A549 (cell line): Measurements from ENCODE around the gene CHEK1. TPM values are rescaled to one million over a fixed set of nuclear protein-coding genes. Genes with fewer than 3 reads are reported as not detected.
"Not testable (repeated sequence)": the region's sequence is repeated elsewhere in the genome, so short reads cannot be mapped to it uniquely, and the experiment has no call there.

Source experiments
- ATAC-seq, 2 experiments: fragments of 200-7000 bp in 1 of 2; fragments of >200 bp in 1 of 2; cut with Nextera tagmentation in 1 of 2; cut with Tn5 transposase in 1 of 2; 3 replicates each; pipeline versions ENCODE4 v1.8.0 to v1.9.1; 2018 to 2020; ENCODE audit warnings: mild to moderate bottlenecking in 1 of 2, moderate library complexity in 1 of 2
- CTCF ChIA-PET: fragments of 300-600 bp; sonication (Branson Sonifier 250); formaldehyde crosslinking; extraction: SDS; loops from one replicate; lab custom pipeline; 2021; ENCODE audit warnings: antibody characterized with exemption, inconsistent platforms; lab: Yijun Ruan, JAX
- POLR2A ChIA-PET: fragments of 350-600 bp; formaldehyde crosslinking; extraction: SDS; loops from one replicate; lab custom pipeline; 2021; ENCODE audit warnings: antibody characterized with exemption, inconsistent platforms; lab: Yijun Ruan, JAX
- DNase-seq, 2 experiments: peaks; one replicate each; pipeline versions ENCODE4 v3.0.0 to v3.0.0-alpha.2; 2011 to 2016; ENCODE audit warnings: low read depth in 1 of 2, low spot score in 1 of 2
- FAIRE-seq: peaks from 2 replicates; lab custom pipeline; 2011; peaks lifted over from hg19 to GRCh38; lab: Jason Lieb, UNC
- H3K27ac ChIP-seq, 2 experiments: fragments of >200 bp; sonication (Bioruptor Twin); formaldehyde crosslinking; 3 replicates each; pipeline ENCODE4 v1.5.1; 2016 to 2017
- H3K4me1 ChIP-seq: fragments of >200 bp; sonication (Bioruptor Twin); formaldehyde crosslinking; 3 replicates; pipeline ENCODE4 v1.6.1; 2016
- H3K4me2 ChIP-seq: fragments of >200 bp; sonication (Bioruptor Twin); formaldehyde crosslinking; 3 replicates; pipeline ENCODE4 v1.6.1; 2016
- H3K4me3 ChIP-seq: fragments of >200 bp; sonication (Bioruptor Twin); formaldehyde crosslinking; 3 replicates; pipeline ENCODE4 v1.5.1; 2016
- H3K9me3 ChIP-seq: fragments of >200 bp; sonication (Bioruptor Twin); formaldehyde crosslinking; 3 replicates; pipeline ENCODE4 v1.6.1; 2016
- CBX2 ChIP-seq: fragments of 200-600 bp; sonication (generic); IDR thresholded peaks from 2 replicates; pipeline ENCODE4 v1.6.1; 2016; ENCODE audit warnings: low read depth, mild to moderate bottlenecking, borderline replicate concordance
- CBX8 ChIP-seq: fragments of 200-600 bp; sonication (generic); IDR thresholded peaks from 2 replicates; pipeline ENCODE4 v1.6.1; 2016
- CEBPB ChIP-seq, 2 experiments: fragments of >200 bp in 1 of 2; sonication (Bioruptor Twin) in 1 of 2; formaldehyde crosslinking in 1 of 2; IDR thresholded peaks; 2 replicates each; pipeline ENCODE4 v1.6.1; 2012 to 2016
- EHMT2 ChIP-seq: fragments of 200-600 bp; sonication (generic); IDR thresholded peaks from 2 replicates; pipeline ENCODE4 v1.6.1; 2016; ENCODE audit warnings: antibody characterized with exemption, low read depth, mild to moderate bottlenecking, moderate library complexity
- EP300 ChIP-seq, 2 experiments: fragments of >200 bp; sonication (Bioruptor Twin); formaldehyde crosslinking; IDR thresholded peaks; 2 replicates in 1 of 2; 3 replicates in 1 of 2; pipeline ENCODE4 v1.6.1; 2016 to 2017
- ESRRA ChIP-seq: fragments of 150-350 bp; IDR thresholded peaks from 2 replicates; pipeline ENCODE4 v1.6.1; 2014; ENCODE audit warnings: mild to moderate bottlenecking, low read length, borderline replicate concordance
- FOXS1 ChIP-seq: fragments of 250-450 bp; sonication (Bioruptor Pico); IDR thresholded peaks from 2 replicates; pipeline ENCODE4 v1.5.0; 2020; ENCODE audit warnings: mild to moderate bottlenecking, moderate library complexity
- GATA3 ChIP-seq: IDR thresholded peaks from 2 replicates; pipeline ENCODE4 v1.6.1; 2012; ENCODE audit warnings: borderline replicate concordance
- HDAC2 ChIP-seq: fragments of 200-600 bp; sonication (generic); IDR thresholded peaks from 2 replicates; pipeline ENCODE4 v1.6.1; 2016
- HOXA7 ChIP-seq: fragments of 250-450 bp; sonication (Bioruptor Pico); IDR thresholded peaks from 2 replicates; pipeline ENCODE4 v1.5.0; 2020; ENCODE audit warnings: mild to moderate bottlenecking, moderate library complexity
- HOXB13 ChIP-seq: fragments of 250-450 bp; sonication (Bioruptor Pico); IDR thresholded peaks from 2 replicates; pipeline ENCODE4 v1.5.0; 2020; ENCODE audit warnings: low read depth, mild to moderate bottlenecking, moderate library complexity
- HOXB5 ChIP-seq: fragments of 250-450 bp; sonication (Bioruptor Pico); IDR thresholded peaks from 2 replicates; pipeline ENCODE4 v1.5.0; 2020; ENCODE audit warnings: mild to moderate bottlenecking, moderate library complexity
- KDM1A ChIP-seq: fragments of 200-600 bp; sonication (generic); IDR thresholded peaks from 2 replicates; pipeline ENCODE4 v1.6.1; 2016; ENCODE audit warnings: low read depth, mild to moderate bottlenecking
- KDM5A ChIP-seq: fragments of 200-600 bp; sonication (generic); IDR thresholded peaks from 2 replicates; pipeline ENCODE4 v1.6.1; 2016; ENCODE audit warnings: antibody characterized with exemption, mild to moderate bottlenecking
- MAFK ChIP-seq: fragments of 450-650 bp; IDR thresholded peaks from 2 replicates; pipeline ENCODE4 v1.6.1; 2014; ENCODE audit not compliant: partially characterized antibody
- NFE2L2 ChIP-seq: fragments of 150-350 bp; conservative IDR thresholded peaks from 2 replicates; pipeline ENCODE4 v1.6.1; 2014; ENCODE audit warnings: low read length
- POLR2A ChIP-seq: IDR thresholded peaks from 2 replicates; pipeline ENCODE4 v1.6.1; 2012; ENCODE audit warnings: mild to moderate bottlenecking, low read length
- RNF2 ChIP-seq: fragments of 200-600 bp; sonication (generic); IDR thresholded peaks from 2 replicates; pipeline ENCODE4 v1.6.1; 2016; ENCODE audit warnings: low read depth, mild to moderate bottlenecking, antibody characterized with exemption, moderate library complexity, borderline replicate concordance
- TP53 ChIP-seq: fragments of 250-450 bp; sonication (Bioruptor Pico); IDR thresholded peaks from 2 replicates; pipeline ENCODE4 v1.5.0; 2021; ENCODE audit warnings: mild to moderate bottlenecking, moderate library complexity
- WGBS: methylation state at CpG from one replicate; pipeline ENCODE4 v1.1.6; 2017; ENCODE audit errors: missing lambda C conversion rate; 5-methylcytosine and 5-hydroxymethylcytosine counted together
- polyA plus RNA-seq, 4 experiments: library from polyadenylated mRNA; depleted of rRNA in 3 of 4; stranded (reverse); fragments of >200 nt; fragmentation: RNase III in 1 of 4; extraction: RNeasy Plus Mini Kit Qiagen cat#74134 plus additional on column Dnase treatment in 1 of 4; gene quantifications; 2 replicates in 3 of 4; 3 replicates in 1 of 4; pipeline ENCODE4 v1.2.3, GENCODE V29; 2011 to 2017
- TF ChIP-seq, protein P1 (sequence below): fragments of 250-450 bp; sonication (Bioruptor Pico); IDR thresholded peaks from 2 replicates; pipeline ENCODE4 v1.5.0; 2020; ENCODE audit warnings: low read depth, mild to moderate bottlenecking, moderate library complexity
- TF ChIP-seq, protein P2 (sequence below): fragments of 450-650 bp; IDR thresholded peaks from 2 replicates; pipeline ENCODE4 v1.6.1; 2014; ENCODE audit warnings: antibody characterized with exemption
- TF ChIP-seq, protein P3 (sequence below): IDR thresholded peaks from 2 replicates; pipeline ENCODE4 v1.6.1; 2012; ENCODE audit warnings: low read depth, borderline replicate concordance

The CHEK1 gene
- polyA plus RNA-seq, 2 of the 4 experiments (the other 2 are of a cell fraction): 35.2 to 64.5 TPM

GRCh38 chr11:125694951-125695350 lies 70.0 kb downstream of the CHEK1 start:
- Histone ChIP-seq H3K9me3 (no peaks in the 10 kb centered on the region), H3K4me3 (no peak overlapping the region), H3K27ac (no peak overlapping the region), H3K4me1 (no peaks in the 10 kb centered on the region), H3K4me2 (no peak overlapping the region)
- FAIRE-seq (no peak), DNase-seq (no peak), ATAC-seq (no peak)
- ChIA-PET CTCF (interaction anchor here (1.2 kb wide), 1 partner anchor 15 kb away, joined by 3 read pairs; no protein-coding TSS in a partner anchor), POLR2A (no interaction called here)
- WGBS: 28% methylated on average over 2 of the region's 2 CpGs
- TF ChIP-seq CEBPB (IDR thresholded peaks at IDR 0.05) (no peak), HOXB5 (no peak)
- TF ChIP-seq, protein P1, sequence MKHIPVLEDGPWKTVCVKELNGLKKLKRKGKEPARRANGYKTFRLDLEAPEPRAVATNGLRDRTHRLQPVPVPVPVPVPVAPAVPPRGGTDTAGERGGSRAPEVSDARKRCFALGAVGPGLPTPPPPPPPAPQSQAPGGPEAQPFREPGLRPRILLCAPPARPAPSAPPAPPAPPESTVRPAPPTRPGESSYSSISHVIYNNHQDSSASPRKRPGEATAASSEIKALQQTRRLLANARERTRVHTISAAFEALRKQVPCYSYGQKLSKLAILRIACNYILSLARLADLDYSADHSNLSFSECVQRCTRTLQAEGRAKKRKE: no peak

DNA sequence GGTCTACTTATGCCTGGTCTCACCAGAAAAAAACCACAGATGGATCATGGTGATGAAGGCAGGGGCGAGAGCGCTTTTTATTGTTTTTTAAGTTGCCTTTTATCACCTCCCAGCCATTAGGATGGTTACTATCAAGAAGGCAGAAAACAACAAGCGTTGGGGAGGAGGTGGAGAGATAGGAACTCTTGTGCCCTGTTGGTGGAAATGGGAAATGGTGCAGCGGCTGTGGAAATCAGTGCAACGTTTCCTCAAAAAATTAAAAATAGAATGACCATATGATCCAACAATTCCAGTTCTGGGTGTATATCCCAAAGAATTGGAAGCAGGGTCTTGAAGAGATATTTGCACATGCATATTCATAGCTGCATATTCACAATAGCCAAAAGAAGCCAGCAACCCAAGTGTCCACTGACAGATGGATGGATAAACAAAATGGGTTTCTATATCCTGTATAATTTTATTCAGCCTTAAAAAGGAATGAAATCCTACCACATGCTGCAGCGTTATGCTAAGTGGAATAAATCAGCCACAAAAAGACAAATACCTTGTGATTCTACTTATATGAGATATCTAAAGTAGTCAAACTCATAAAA lies 76.2 kb downstream of the CHEK1 start:
- Histone ChIP-seq H3K4me3 (no peak overlapping the region), H3K27ac (no peak overlapping the region), H3K4me2 (no peak overlapping the region), H3K4me1 (no peaks in the 10 kb centered on the region), H3K9me3 (no peaks in the 10 kb centered on the region)
- ATAC-seq (no peak), DNase-seq (no peak), FAIRE-seq (no peak)
- no peak for TF ChIP-seq HOXB13
- TF ChIP-seq, protein P2, sequence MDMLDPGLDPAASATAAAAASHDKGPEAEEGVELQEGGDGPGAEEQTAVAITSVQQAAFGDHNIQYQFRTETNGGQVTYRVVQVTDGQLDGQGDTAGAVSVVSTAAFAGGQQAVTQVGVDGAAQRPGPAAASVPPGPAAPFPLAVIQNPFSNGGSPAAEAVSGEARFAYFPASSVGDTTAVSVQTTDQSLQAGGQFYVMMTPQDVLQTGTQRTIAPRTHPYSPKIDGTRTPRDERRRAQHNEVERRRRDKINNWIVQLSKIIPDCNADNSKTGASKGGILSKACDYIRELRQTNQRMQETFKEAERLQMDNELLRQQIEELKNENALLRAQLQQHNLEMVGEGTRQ: no peak
- no peak for TF ChIP-seq EP300 (IDR thresholded peaks at IDR 0.05)
- no peak for TF ChIP-seq HDAC2
- ChIA-PET POLR2A (no interaction called here), CTCF (no interaction called here)
- 34% methylated on average over 6 of the region's 6 CpGs for WGBS

GRCh38 chr11:125701858-125702621 lies 77.1 kb downstream of the CHEK1 start:
- H3K4me3 ChIP-seq: no peak overlapping the region
- no peaks in the 10 kb centered on the region for H3K4me1 ChIP-seq
- FAIRE-seq: no peak
- ChIA-PET POLR2A (no interaction called here), CTCF (no interaction called here)
- ATAC-seq: no peak
- H3K9me3 ChIP-seq: no peaks in the 10 kb centered on the region
- no peak overlapping the region for H3K4me2 ChIP-seq
- DNase-seq: no peak
- no peak overlapping the region for H3K27ac ChIP-seq
- WGBS: 18% methylated on average over 4 of the region's 6 CpGs
- TF ChIP-seq CBX2 (no peak), GATA3 (no peak), KDM5A (no peak), CEBPB (IDR thresholded peaks at IDR 0.05) (no peak), TP53 (CRISPR knock-in tag) (no peak), FOXS1 (CRISPR knock-in tag) (no peak), KDM1A (no peak), ESRRA (no peak), RNF2 (no peak), NFE2L2 (no peak), EHMT2 (no peak), MAFK (no peak), CBX8 (no peak), HOXA7 (CRISPR knock-in tag) (no peak), POLR2A (no peak)
- TF ChIP-seq, protein P3, sequence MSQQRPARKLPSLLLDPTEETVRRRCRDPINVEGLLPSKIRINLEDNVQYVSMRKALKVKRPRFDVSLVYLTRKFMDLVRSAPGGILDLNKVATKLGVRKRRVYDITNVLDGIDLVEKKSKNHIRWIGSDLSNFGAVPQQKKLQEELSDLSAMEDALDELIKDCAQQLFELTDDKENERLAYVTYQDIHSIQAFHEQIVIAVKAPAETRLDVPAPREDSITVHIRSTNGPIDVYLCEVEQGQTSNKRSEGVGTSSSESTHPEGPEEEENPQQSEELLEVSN: no peak

DNA sequence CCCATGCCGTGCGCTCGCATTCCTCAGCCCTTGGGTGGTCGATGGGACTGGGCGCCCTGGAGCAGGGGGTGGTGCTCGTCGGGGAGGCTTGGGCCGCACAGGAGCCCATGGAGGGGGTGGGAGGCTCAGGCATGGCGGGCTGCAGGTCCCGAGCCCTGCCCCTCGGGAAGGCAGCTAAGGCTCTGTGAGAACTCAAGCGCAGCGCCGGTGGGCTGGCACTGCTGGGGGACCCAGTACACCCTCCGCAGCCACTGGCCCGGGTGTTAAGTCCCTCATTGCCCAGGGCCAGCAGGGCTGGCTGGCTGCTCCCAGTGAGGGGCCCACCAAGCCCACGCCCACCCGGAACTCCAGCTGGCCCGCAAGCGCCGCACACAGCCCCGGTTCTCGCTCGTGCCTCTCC lies 79.7 kb downstream of the CHEK1 start:
- H3K9me3 ChIP-seq, FAIRE-seq, CTCF ChIA-PET, H3K4me2 ChIP-seq, H3K27ac ChIP-seq, H3K4me1 ChIP-seq, POLR2A ChIA-PET, H3K4me3 ChIP-seq, ATAC-seq, DNase-seq: not testable (repeated sequence)
- WGBS: 53% methylated on average over 9 of the region's 24 CpGs
